Activated T-helper 17 cell treated with anti-CD3 and anti-CD28 coated beads, Interleukin-2, amount 50 U/mL, for 72 hours (primary cell): Measurements from ENCODE around the gene GRID2IP. TPM values are rescaled to one million over a fixed set of nuclear protein-coding genes. Genes with fewer than 3 reads are reported as not detected.

ENCODE experiments used
- total RNA-seq, 2 donors: library from RNA; stranded (reverse); gene quantifications; one replicate each; pipeline ENCODE4 v1.2.3, GENCODE V29; 2022

The GRID2IP gene
- total RNA-seq, 2 donors from 2014 or later, result 0.26 to 0.32 TPM

Other genes starting within 250 kb of the GRID2IP start
- 10 to 100 TPM; 11.7 to 13.4 TPM for gene FAM220A, start 202.5 kb downstream of the GRID2IP start, total RNA-seq
- 100 to 1,000 TPM in 1 of 2 donors, 10 to 100 TPM in 1; 96.1 to 182 TPM for gene RAC1, start 176.9 kb downstream of the GRID2IP start, total RNA-seq
- 10 to 100 TPM; 15.0 to 22.7 TPM for gene DAGLB, start 103.5 kb downstream of the GRID2IP start, total RNA-seq
- gene KDELR2, start 67.3 kb downstream of the GRID2IP start, total RNA-seq, result 10 to 100 TPM; 55.1 to 68.0 TPM
- gene ZDHHC4, start 26.0 kb upstream of the GRID2IP start, total RNA-seq, result 10 to 100 TPM; 23.6 to 26.1 TPM
- 10 to 100 TPM; 19.3 to 29.0 TPM for gene INTS15, start 38.6 kb upstream of the GRID2IP start, total RNA-seq
- gene ZNF853, start 64.1 kb upstream of the GRID2IP start, total RNA-seq, result under 1 TPM; 0.22 to 0.48 TPM
- gene ZNF316, start 85.9 kb upstream of the GRID2IP start, total RNA-seq, result 10 to 100 TPM; 19.6 to 20.5 TPM
- 10 to 100 TPM; 15.4 to 29.8 TPM for gene ZNF12, start 155.5 kb upstream of the GRID2IP start, total RNA-seq
- under 1 TPM; 0.95 TPM for gene RSPH10B2, start 202.6 kb upstream of the GRID2IP start, total RNA-seq